Measurements from ENCODE around the gene TMEM273.

Gene TMEM273

GRCh38 chr10:49136525-49136924 lies 51.7 kb downstream of the TMEM273 start:
- DNase-seq: no peak

GRCh38 chr10:49135575-49136313 lies 52.4 kb downstream of the TMEM273 start:
- no peak for DNase-seq

- no peak for DNase-seq
These were observed 53.9 kb downstream of the TMEM273 start for GRCh38 chr10:49134327-49134726.

- no peak for DNase-seq
These were observed 54.4 kb downstream of the TMEM273 start, which contains the start of gene FAM170B for GRCh38 chr10:49133706-49134248. Gene FAM170B (minus strand): TSS chr10:49134021. CDS start chr10:49133918, 103 bp downstream.

GRCh38 chr10:49132362-49132737 lies 55.8 kb downstream of the TMEM273 start:
- no peak for DNase-seq

GRCh38 chr10:49131507-49132361 lies 56.5 kb downstream of the TMEM273 start:
- no peak for DNase-seq

GRCh38 chr10:49129376-49129775 lies 58.8 kb downstream of the TMEM273 start:
- no peak for DNase-seq

GRCh38 chr10:49128854-49129253 lies 59.3 kb downstream of the TMEM273 start:
- DNase-seq: no peak

GRCh38 chr10:49123981-49124950 lies 63.9 kb downstream of the TMEM273 start:
- peak; percentile 40 for DNase-seq

GRCh38 chr10:49120911-49121310 lies 67.3 kb downstream of the TMEM273 start:
- DNase-seq: no peak

- no peak for DNase-seq
These were observed 68.4 kb downstream of the TMEM273 start for GRCh38 chr10:49119746-49120145.

- no peak for DNase-seq
These were observed 69.6 kb downstream of the TMEM273 start for GRCh38 chr10:49118430-49119074.

- DNase-seq: no peak
These were observed 70.7 kb downstream of the TMEM273 start for GRCh38 chr10:49117376-49118070.

- no peak for DNase-seq
These were observed 71.4 kb downstream of the TMEM273 start for GRCh38 chr10:49116509-49117375.

- DNase-seq: no peak
These were observed 72.2 kb downstream of the TMEM273 start for GRCh38 chr10:49115796-49116508.

- no peak for DNase-seq
These were observed 73.0 kb downstream of the TMEM273 start, which contains the start of gene VSTM4 for GRCh38 chr10:49115015-49115795. Gene VSTM4 (minus strand): TSS chr10:49115522. CDS start chr10:49115485, 37 bp downstream.

GRCh38 chr10:49114718-49115014 lies 73.5 kb downstream of the TMEM273 start:
- DNase-seq: no peak

GRCh38 chr10:49113741-49114141 lies 74.5 kb downstream of the TMEM273 start:
- no peak for DNase-seq

GRCh38 chr10:49112851-49113250 lies 75.3 kb downstream of the TMEM273 start:
- no peak for DNase-seq
